ENCODE measurements around the gene TRMT11.
"Not testable (repeated sequence)": the region's sequence is repeated elsewhere in the genome, so short reads cannot be mapped to it uniquely, and the experiment has no call there.

The TRMT11 gene

GRCh38 chr6:125994670-125995488 lies 8.5 kb downstream of the TRMT11 start:
- DNase-seq: no peak

GRCh38 chr6:125995972-125996580 lies 9.7 kb downstream of the TRMT11 start:
- peak; percentile 17 for DNase-seq

GRCh38 chr6:126002755-126003679 lies 16.7 kb downstream of the TRMT11 start:
- DNase-seq: no peak

- DNase-seq: no peak
Measured at GRCh38 chr6:126007800-126008199, 21.5 kb downstream of the TRMT11 start.

- DNase-seq: peak; percentile 93
Measured at GRCh38 chr6:126010040-126010439, 23.7 kb downstream of the TRMT11 start.

- no peak for DNase-seq
Measured at GRCh38 chr6:126015863-126016262, 29.5 kb downstream of the TRMT11 start.

- DNase-seq: no peak
Measured at GRCh38 chr6:126016591-126016990, 30.3 kb downstream of the TRMT11 start.

GRCh38 chr6:126017668-126018067 lies 31.3 kb downstream of the TRMT11 start:
- no peak for DNase-seq

- DNase-seq: no peak
Measured at GRCh38 chr6:126020305-126021050, 34.1 kb downstream of the TRMT11 start.

GRCh38 chr6:126023474-126023873 lies 37.1 kb downstream of the TRMT11 start:
- DNase-seq: not testable (repeated sequence)

- no peak for DNase-seq
Measured at GRCh38 chr6:126026001-126026400, 39.7 kb downstream of the TRMT11 start.

GRCh38 chr6:126027601-126028000 lies 41.3 kb downstream of the TRMT11 start:
- no peak for DNase-seq

GRCh38 chr6:126030045-126030444 lies 43.7 kb downstream of the TRMT11 start:
- DNase-seq: no peak

- DNase-seq: peak; percentile 6
Measured at GRCh38 chr6:126033696-126034095, 47.4 kb downstream of the TRMT11 start.

- DNase-seq: no peak
Measured at GRCh38 chr6:126034656-126035055, 48.3 kb downstream of the TRMT11 start.

GRCh38 chr6:126035764-126036163 lies 49.4 kb downstream of the TRMT11 start:
- DNase-seq: no peak

GRCh38 chr6:126038234-126038633 lies 51.9 kb downstream of the TRMT11 start:
- no peak for DNase-seq

GRCh38 chr6:126039284-126039683 lies 52.9 kb downstream of the TRMT11 start:
- no peak for DNase-seq

GRCh38 chr6:126040394-126040793 lies 54.1 kb downstream of the TRMT11 start:
- no peak for DNase-seq

GRCh38 chr6:126040826-126041225 lies 54.5 kb downstream of the TRMT11 start:
- DNase-seq: no peak

GRCh38 chr6:126041516-126041915 lies 55.2 kb downstream of the TRMT11 start:
- no peak for DNase-seq

- no peak for DNase-seq
Measured at GRCh38 chr6:126042001-126042419, 55.7 kb downstream of the TRMT11 start.

- DNase-seq: no peak
Measured at GRCh38 chr6:126047648-126048047, 61.3 kb downstream of the TRMT11 start.

All from NCI-H2227 treated with DMSO at 0.1 percent for 48 hours (cell line).